ENCODE data around the gene ATG5.
A peak's percentile ranks its signal among the peaks of the same experiment; 100 is the strongest.

The ATG5 gene

GRCh38 chr6:106253731-106254130, 71.8 kb downstream of the ATG5 start:
- Histone ChIP-seq H3K36me3 (ENCODE audit: control insufficient read depth in 2 of 2, insufficient read depth in 1 of 2, low read length in 2 of 2) (no peaks in the 10 kb centered on the region), H3K9me3 (ENCODE audit: control insufficient read depth, insufficient read depth, low read depth, low read length) (no peaks in the 10 kb centered on the region), H3K27ac (ENCODE audit: extremely low read depth, low read depth, low read length) (no peak overlapping the region), H3K4me1 (ENCODE audit: control insufficient read depth, insufficient read depth, low read length) (peaks cover 2% of the 10 kb centered on the region; the same call in 1 of the 2 replicates), H3K4me3 (ENCODE audit: low read depth, low read length) (no peak overlapping the region)
- POLR2A ChIA-PET: no interaction called here
- CTCF ChIA-PET: interaction anchor here (0.6 to 0.7 kb wide), 2 partner anchors 62 to 147 kb away, joined by 3 to 4 read pairs; no protein-coding TSS in a partner anchor
- no peak for TF ChIP-seq ZBTB1 (tag by site-specific recombination; IDR thresholded peaks at IDR 0.05)
- TF ChIP-seq KLF16 (tag by site-specific recombination; IDR thresholded peaks at IDR 0.05): no peak
- TF ChIP-seq MZF1 (tag by site-specific recombination; IDR thresholded peaks at IDR 0.05; ENCODE audit: borderline replicate concordance): peak; percentile 30; the same call in 1 of the 2 replicates
- 0 out of 2 replicates have a peak, but pooled peaks have one; percentile 14 for TF ChIP-seq PRDM1 (tag by site-specific recombination; IDR thresholded peaks at IDR 0.05)
- no peak for TF ChIP-seq ZNF2 (tag by site-specific recombination; IDR thresholded peaks at IDR 0.05)
- peak; percentile 74 for TF ChIP-seq ZBTB11 (tag by site-specific recombination; conservative IDR thresholded peaks at IDR 0.05; ENCODE audit: low read depth)
- TF ChIP-seq HOXD13 (CRISPR knock-in tag; IDR thresholded peaks at IDR 0.05; ENCODE audit: borderline replicate concordance): no peak
- TF ChIP-seq ZNF157 (tag by site-specific recombination; IDR thresholded peaks at IDR 0.05): no peak
- TF ChIP-seq ZNF280C (tag by site-specific recombination; IDR thresholded peaks at IDR 0.05): no peak
- TF ChIP-seq ZNF292 (tag by site-specific recombination; IDR thresholded peaks at IDR 0.05; ENCODE audit: borderline replicate concordance, low read depth): no peak
- no peak for TF ChIP-seq ZBTB17 (tag by site-specific recombination; IDR thresholded peaks at IDR 0.05)
- TF ChIP-seq ZNF624 (tag by site-specific recombination; IDR thresholded peaks at IDR 0.05): no peak
- no peak for TF ChIP-seq ZNF132 (tag by site-specific recombination; IDR thresholded peaks at IDR 0.05; ENCODE audit: borderline replicate concordance)
- no peak for TF ChIP-seq REST (tag by site-specific recombination; IDR thresholded peaks at IDR 0.05)
- TF ChIP-seq BCL6B (tag by site-specific recombination; IDR thresholded peaks at IDR 0.05): no peak
- no peak for TF ChIP-seq ZBTB20 (tag by site-specific recombination; IDR thresholded peaks at IDR 0.05)
- no peak for TF ChIP-seq ZNF311 (tag by site-specific recombination; IDR thresholded peaks at IDR 0.05; ENCODE audit: borderline replicate concordance)

Measured in HEK293 (cell line).